Omental fat pad (tissue), 4 donors: ENCODE data around the gene ARHGAP28. TPM values are rescaled to one million over a fixed set of nuclear protein-coding genes. Genes with fewer than 3 reads are reported as not detected.

Experiments used
- ATAC-seq: fragments of 150-250 bp; one replicate; pipeline ENCODE4 v1.9.1; 2016; ENCODE audit warnings: mild to moderate bottlenecking, moderate library complexity; ENCODE audit not compliant: low FRiP score
- DNase-seq: peaks from one replicate; pipeline ENCODE4 v3.0.0-alpha.2; 2019; ENCODE audit warnings: low spot score
- total RNA-seq, 4 donors: library from RNA; depleted of rRNA; stranded (reverse); fragments of >200 nt; gene quantifications; one replicate each; pipeline ENCODE4 v1.1.0, GENCODE V29; 2016
- TF ChIP-seq, protein P1 (sequence below), 3 donors: fragments of 450-650 bp; IDR thresholded peaks; one replicate each; pipeline ENCODE4 v1.5.1; 2016 to 2017; ENCODE audit warnings: antibody characterized with exemption in 3 of 3, mild to moderate bottlenecking in 3 of 3, moderate library complexity in 2 of 3

The ARHGAP28 gene
- total RNA-seq, 4 donors from 2014 or later = 4.7 to 23.7 (median 10.4) TPM

- TF ChIP-seq, protein P1, sequence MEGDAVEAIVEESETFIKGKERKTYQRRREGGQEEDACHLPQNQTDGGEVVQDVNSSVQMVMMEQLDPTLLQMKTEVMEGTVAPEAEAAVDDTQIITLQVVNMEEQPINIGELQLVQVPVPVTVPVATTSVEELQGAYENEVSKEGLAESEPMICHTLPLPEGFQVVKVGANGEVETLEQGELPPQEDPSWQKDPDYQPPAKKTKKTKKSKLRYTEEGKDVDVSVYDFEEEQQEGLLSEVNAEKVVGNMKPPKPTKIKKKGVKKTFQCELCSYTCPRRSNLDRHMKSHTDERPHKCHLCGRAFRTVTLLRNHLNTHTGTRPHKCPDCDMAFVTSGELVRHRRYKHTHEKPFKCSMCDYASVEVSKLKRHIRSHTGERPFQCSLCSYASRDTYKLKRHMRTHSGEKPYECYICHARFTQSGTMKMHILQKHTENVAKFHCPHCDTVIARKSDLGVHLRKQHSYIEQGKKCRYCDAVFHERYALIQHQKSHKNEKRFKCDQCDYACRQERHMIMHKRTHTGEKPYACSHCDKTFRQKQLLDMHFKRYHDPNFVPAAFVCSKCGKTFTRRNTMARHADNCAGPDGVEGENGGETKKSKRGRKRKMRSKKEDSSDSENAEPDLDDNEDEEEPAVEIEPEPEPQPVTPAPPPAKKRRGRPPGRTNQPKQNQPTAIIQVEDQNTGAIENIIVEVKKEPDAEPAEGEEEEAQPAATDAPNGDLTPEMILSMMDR (IDR thresholded peaks at IDR 0.05) = no peak
- no peak for DNase-seq
Measured at GRCh38 chr18:6785411-6785810, 55.9 kb downstream of the ARHGAP28 start.

GRCh38 chr18:6792391-6792790 lies 62.9 kb downstream of the ARHGAP28 start:
- DNase-seq = no peak
- TF ChIP-seq, protein P1 (IDR thresholded peaks at IDR 0.05) = no peak
- ATAC-seq = no peak

More at GRCh38 chr18:6785411-6785810, 55.9 kb downstream of the ARHGAP28 start:
- no peak for ATAC-seq

- DNase-seq = no peak
- ATAC-seq = no peak
- TF ChIP-seq, protein P1 (IDR thresholded peaks at IDR 0.05) = no peak
Measured at GRCh38 chr18:6793455-6793854, 63.9 kb downstream of the ARHGAP28 start.

GRCh38 chr18:6793986-6794385 lies 64.5 kb downstream of the ARHGAP28 start:
- ATAC-seq (no peak), DNase-seq (no peak)
- TF ChIP-seq, protein P1 (IDR thresholded peaks at IDR 0.05) = no peak

DNA sequence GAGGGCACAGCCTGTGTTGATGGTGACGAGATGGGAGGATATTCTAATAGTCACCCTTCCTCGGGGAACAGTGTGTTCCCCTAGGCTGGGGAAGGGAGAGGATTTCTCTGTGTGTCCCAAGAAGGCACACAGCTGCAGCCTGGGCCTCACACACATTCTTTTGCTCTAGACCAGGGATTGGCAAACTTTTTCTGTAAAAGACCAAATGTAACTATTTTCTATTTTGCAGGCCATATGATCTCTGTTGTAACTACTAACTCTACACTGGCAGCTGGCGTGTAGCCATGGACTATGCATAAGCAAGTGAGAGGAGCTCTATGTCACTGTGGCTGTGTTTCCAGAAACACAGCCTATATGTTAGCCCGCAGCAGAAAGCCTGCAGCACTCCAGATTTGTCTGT lies 65.8 kb downstream of the ARHGAP28 start:
- DNase-seq = no peak
- no peak for ATAC-seq
- TF ChIP-seq, protein P1 (IDR thresholded peaks at IDR 0.05) = no peak

- TF ChIP-seq, protein P1 (IDR thresholded peaks at IDR 0.05) = no peak
- ATAC-seq = no peak
Measured at GRCh38 chr18:6796511-6796910, 67.0 kb downstream of the ARHGAP28 start.

GRCh38 chr18:6797171-6797570 lies 67.7 kb downstream of the ARHGAP28 start:
- TF ChIP-seq, protein P1 (IDR thresholded peaks at IDR 0.05) = no peak
- no peak for ATAC-seq
- no peak for DNase-seq

More at GRCh38 chr18:6796511-6796910, 67.0 kb downstream of the ARHGAP28 start:
- no peak for DNase-seq
